Endothelial cell of umbilical vein (primary cell): ENCODE measurements around the gene SST. TPM values are rescaled to one million over a fixed set of nuclear protein-coding genes. Genes with fewer than 3 reads are reported as not detected.

Experiments
- BruUV-seq: library from RNA; stranded (reverse); fragments of 400-500 nt; replicated peaks from 2 replicates; lab custom pipeline; 2021; lab: Mats Ljungman, UMichigan
- CTCF ChIA-PET: fragments of 300-600, 350-600 bp; sonication (Branson Sonifier 250); formaldehyde crosslinking; loops from one replicate; lab custom pipeline; 2021; ENCODE audit warnings: antibody characterized with exemption, inconsistent platforms; lab: Charles Lee
- POLR2A ChIA-PET: fragments of 300-600, 350-600 bp; sonication (Branson Sonifier 250); formaldehyde crosslinking; loops from one replicate; lab custom pipeline; 2021; ENCODE audit warnings: antibody characterized with exemption, inconsistent platforms; lab: Charles Lee
- DNase-seq: peaks from one replicate; pipeline ENCODE4 v3.0.0-alpha.2; 2011; ENCODE audit warnings: low read depth, low spot score
- FAIRE-seq: peaks from 2 replicates; lab custom pipeline; 2011; peaks lifted over from hg19 to GRCh38; lab: Jason Lieb, UNC
- H2AFZ ChIP-seq: 2 replicates; pipeline ENCODE4 v1.6.0; 2012; ENCODE audit warnings: low read depth, low read length, control low read depth, inconsistent platforms
- H3K27ac ChIP-seq: 2 replicates; pipeline ENCODE4 v1.5.1; 2011; ENCODE audit warnings: low read depth, mild to moderate bottlenecking, control low read depth, low read length, moderate library complexity; ENCODE audit not compliant: insufficient read depth
- H3K27me3 ChIP-seq, 2 experiments: 2 replicates each; pipeline versions ENCODE4 v1.6.0 to v1.6.1; 2011; ENCODE audit warnings: low read length in 2 of 2, mixed read lengths in 1 of 2; ENCODE audit not compliant: control insufficient read depth in 2 of 2, insufficient read depth in 2 of 2
- H3K36me3 ChIP-seq, 2 experiments: 2 replicates in 1 of 2; 3 replicates in 1 of 2; pipeline ENCODE4 v1.5.1; 2011; ENCODE audit warnings: low read length in 2 of 2, mild to moderate bottlenecking in 1 of 2, moderate library complexity in 1 of 2; ENCODE audit not compliant: control insufficient read depth in 2 of 2, insufficient read depth in 2 of 2; ENCODE audit errors: extremely low read depth in 1 of 2
- H3K4me1 ChIP-seq: 3 replicates; pipeline ENCODE4 v1.5.1; 2011; ENCODE audit warnings: mild to moderate bottlenecking, low read length; ENCODE audit not compliant: control insufficient read depth, insufficient read depth; ENCODE audit errors: extremely low read depth
- H3K4me2 ChIP-seq: 2 replicates; pipeline ENCODE4 v1.6.1; 2011; ENCODE audit warnings: low read length, control low read depth, mixed read lengths; ENCODE audit not compliant: insufficient read depth
- H3K4me3 ChIP-seq, 3 experiments: fragments of 200-600 bp in 1 of 3; sonication (generic), shearing (Covaris generic) in 1 of 3; replicated peaks in 1 of 3; 2 replicates each; pipeline ENCODE4 v1.5.1; 2011 to 2016; ENCODE audit warnings: control low read depth in 3 of 3, low read length in 3 of 3, mild to moderate bottlenecking in 2 of 3, inconsistent platforms in 1 of 3, low read depth in 1 of 3, moderate library complexity in 1 of 3; ENCODE audit not compliant: insufficient read depth in 1 of 3
- H3K79me2 ChIP-seq: 2 replicates; pipeline ENCODE4 v1.6.0; 2012; ENCODE audit warnings: low read length, inconsistent platforms; ENCODE audit not compliant: control insufficient read depth, insufficient read depth
- H3K9ac ChIP-seq: replicated peaks from 2 replicates; pipeline ENCODE3; 2011; ENCODE audit warnings: low read length, control low read depth; ENCODE audit not compliant: insufficient read depth; ENCODE audit errors: extremely low read depth
- H3K9me1 ChIP-seq: replicated peaks from 3 replicates; pipeline ENCODE4 v1.6.0; 2011; ENCODE audit warnings: mild to moderate bottlenecking, low read length; ENCODE audit not compliant: control insufficient read depth, insufficient read depth; ENCODE audit errors: extremely low read depth
- H3K9me3 ChIP-seq: replicated peaks from 2 replicates; pipeline ENCODE4 v1.5.1; 2012; ENCODE audit warnings: low read length, inconsistent platforms; ENCODE audit not compliant: control insufficient read depth, insufficient read depth
- H4K20me1 ChIP-seq: replicated peaks from 2 replicates; pipeline ENCODE3; 2011; ENCODE audit warnings: mild to moderate bottlenecking, low read length; ENCODE audit not compliant: control insufficient read depth, insufficient read depth; ENCODE audit errors: extremely low read depth
- CTCF ChIP-seq, 2 donors: IDR thresholded peaks; 1 replicate in 1 of 2; 2 replicates in 1 of 2; pipeline ENCODE4 v1.5.1; 2011; ENCODE audit warnings: low read length in 2 of 2, mild to moderate bottlenecking in 2 of 2, moderate library complexity in 2 of 2, control low read depth in 1 of 2, inconsistent platforms in 1 of 2, low read depth in 1 of 2; ENCODE audit not compliant: insufficient read depth in 1 of 2; ENCODE audit errors: extremely low read depth in 1 of 2
- EZH2 ChIP-seq: IDR thresholded peaks from 2 replicates; pipeline ENCODE4 v1.6.1; 2012; ENCODE audit warnings: borderline replicate concordance, low read depth, mild to moderate bottlenecking, moderate library complexity, low read length, inconsistent platforms; ENCODE audit not compliant: severe bottlenecking
- FOS ChIP-seq: IDR thresholded peaks from 2 replicates; pipeline ENCODE4 v1.6.1; 2011; ENCODE audit warnings: mild to moderate bottlenecking, low read length, moderate library complexity, borderline replicate concordance; ENCODE audit not compliant: insufficient read depth
- GATA2 ChIP-seq: IDR thresholded peaks from 2 replicates; pipeline ENCODE4 v1.7.0; 2011; ENCODE audit warnings: low read depth, mild to moderate bottlenecking, moderate library complexity, mixed read lengths, low read length; ENCODE audit not compliant: insufficient read length, insufficient read depth
- JUN ChIP-seq: IDR thresholded peaks from 2 replicates; pipeline ENCODE4 v1.6.1; 2011; ENCODE audit warnings: borderline replicate concordance, low read depth; ENCODE audit not compliant: insufficient read length, insufficient read depth
- MAX ChIP-seq: IDR thresholded peaks from 2 replicates; pipeline ENCODE4 v1.6.1; 2011; ENCODE audit not compliant: insufficient read depth, insufficient read length
- MYC ChIP-seq: IDR thresholded peaks from one replicate; pipeline ENCODE4 v1.6.1; 2011; ENCODE audit warnings: mild to moderate bottlenecking, low read depth, low read length
- POLR2A ChIP-seq: IDR thresholded peaks from 2 replicates; pipeline ENCODE4 v1.6.1; 2012; ENCODE audit warnings: low read depth, mild to moderate bottlenecking, control low read depth, low read length
- POLR2AphosphoS5 ChIP-seq: IDR thresholded peaks from 2 replicates; pipeline ENCODE4 v1.6.1; 2012; ENCODE audit warnings: low read depth, mild to moderate bottlenecking, control low read depth, low read length, moderate library complexity; ENCODE audit not compliant: insufficient read depth
- dilution Hi-C: fragments of 300-500 bp; cut with MboI; formaldehyde crosslinking; loops from one replicate; pipeline ENCODE4 v1.15.0; 2019; ENCODE audit warnings: low sequenced_read_pairs; ENCODE audit not compliant: extremely low pct_ligation_motif_present
- intact Hi-C: fragments of 100-400 bp; cut with micrococcal nuclease; formaldehyde crosslinking; loops from one replicate; pipeline ENCODE4 v1.10.0; 2022
- polyA plus RNA-seq, 4 experiments: library from polyadenylated mRNA; depleted of rRNA in 3 of 4; stranded (reverse) in 3 of 4; unstranded in 1 of 4; fragments of >200 nt; gene quantifications; 2 replicates each; pipeline versions ENCODE4 v1.2.1 to v1.2.3, GENCODE V29; 2011 to 2012; ENCODE audit warnings: missing spikeins in 1 of 4
- total RNA-seq: library from RNA; stranded (reverse); gene quantifications from 2 replicates; pipeline ENCODE4 v1.2.3, GENCODE V29; 2021

SST gene
- total and polyA plus RNA-seq, 2 donors (not counting 3 experiments of a cell fraction or from before 2014, with no cell fraction given), result not detected

GRCh38 chr3:187662848-187663409 lies 7.3 kb downstream of the SST start:
- Histone ChIP-seq H4K20me1 (no peaks in the 10 kb centered on the region), H3K9me3 (no peaks in the 10 kb centered on the region), H3K27me3 (no peaks in the 10 kb centered on the region), H3K9ac (no peak overlapping the region), H3K9me1 (no peaks in the 10 kb centered on the region), H3K4me3 (no peak overlapping the region), H3K79me2 (no peaks in the 10 kb centered on the region), H3K27ac (no peak overlapping the region), H3K36me3 (no peaks in the 10 kb centered on the region), H3K4me2 (no peak overlapping the region), H3K4me1 (no peaks in the 10 kb centered on the region), H2AFZ (no peak overlapping the region)
- DNase-seq (no peak), FAIRE-seq (no peak)
- TF ChIP-seq GATA2, result no peak
- TF ChIP-seq FOS, result no peak
- no peak for TF ChIP-seq MAX
- TF ChIP-seq EZH2, result no peak
- TF ChIP-seq POLR2A, result no peak
- TF ChIP-seq CTCF (IDR thresholded peaks at IDR 0.05; ENCODE audit: extremely low read depth in 1 of 2, insufficient read depth in 1 of 2, low read depth in 1 of 2, low read length in 2 of 2), result no peak
- TF ChIP-seq POLR2AphosphoS5, result no peak
- TF ChIP-seq MYC, result no peak
- no peak for TF ChIP-seq JUN
- intact Hi-C loops, result no loop called here
- ChIA-PET CTCF (interaction anchor here (4.4 kb wide), 1 partner anchor 16 kb away, joined by 21 read pairs; no protein-coding TSS in a partner anchor), POLR2A (no interaction called here)
- dilution Hi-C loops, result no loop called here
- BruUV-seq, result no TSS peak
